Suppressor macrophage (primary cell): Measurements from ENCODE around the gene NAPA.

Experiments
- DNase-seq, 4 experiments: peaks; one replicate each; pipeline ENCODE4 v3.0.0-alpha.2; 2020 to 2022

Gene NAPA

GRCh38 chr19:47456721-47457474 lies 58.0 kb downstream of the NAPA start:
- no peak for DNase-seq

DNA sequence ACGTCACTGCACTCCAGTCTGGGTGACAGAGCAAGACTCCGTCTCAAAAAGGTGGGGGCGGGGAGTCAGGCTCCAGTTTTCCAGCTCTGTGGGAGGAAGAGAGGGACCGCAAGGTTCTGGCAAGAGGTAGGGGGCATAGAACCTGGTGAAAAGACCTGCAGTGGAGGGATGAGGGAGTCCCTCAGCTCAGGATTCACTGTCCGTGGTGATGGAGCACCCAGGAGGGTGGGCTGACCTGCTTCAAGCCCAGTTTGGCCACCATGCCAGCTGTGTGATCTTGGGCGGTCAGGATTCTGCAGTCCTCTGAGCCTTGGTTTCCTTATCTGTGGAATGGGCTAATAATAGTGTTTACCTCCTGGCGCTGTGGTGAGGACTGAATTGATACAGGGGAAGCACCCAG lies 64.4 kb downstream of the NAPA start:
- DNase-seq: no peak

DNA sequence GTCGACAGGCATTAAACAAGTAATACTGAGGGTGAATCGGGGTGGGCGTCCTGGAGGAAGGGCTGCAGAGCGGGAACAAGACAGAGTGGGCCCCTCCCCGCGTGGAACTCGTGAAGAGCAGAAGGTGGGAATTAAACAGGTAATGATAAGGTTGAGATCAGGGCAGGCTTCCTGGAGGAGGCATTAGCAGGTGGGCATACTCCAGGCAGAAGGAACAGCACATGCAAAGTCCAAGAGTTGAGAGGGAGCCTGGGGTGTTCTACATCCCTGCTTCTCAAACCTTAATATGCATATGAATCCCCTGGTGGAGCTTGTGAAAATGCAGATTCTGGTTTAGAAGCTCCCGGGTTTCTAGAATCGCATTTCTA lies 66.5 kb downstream of the NAPA start:
- DNase-seq: no peak

DNA sequence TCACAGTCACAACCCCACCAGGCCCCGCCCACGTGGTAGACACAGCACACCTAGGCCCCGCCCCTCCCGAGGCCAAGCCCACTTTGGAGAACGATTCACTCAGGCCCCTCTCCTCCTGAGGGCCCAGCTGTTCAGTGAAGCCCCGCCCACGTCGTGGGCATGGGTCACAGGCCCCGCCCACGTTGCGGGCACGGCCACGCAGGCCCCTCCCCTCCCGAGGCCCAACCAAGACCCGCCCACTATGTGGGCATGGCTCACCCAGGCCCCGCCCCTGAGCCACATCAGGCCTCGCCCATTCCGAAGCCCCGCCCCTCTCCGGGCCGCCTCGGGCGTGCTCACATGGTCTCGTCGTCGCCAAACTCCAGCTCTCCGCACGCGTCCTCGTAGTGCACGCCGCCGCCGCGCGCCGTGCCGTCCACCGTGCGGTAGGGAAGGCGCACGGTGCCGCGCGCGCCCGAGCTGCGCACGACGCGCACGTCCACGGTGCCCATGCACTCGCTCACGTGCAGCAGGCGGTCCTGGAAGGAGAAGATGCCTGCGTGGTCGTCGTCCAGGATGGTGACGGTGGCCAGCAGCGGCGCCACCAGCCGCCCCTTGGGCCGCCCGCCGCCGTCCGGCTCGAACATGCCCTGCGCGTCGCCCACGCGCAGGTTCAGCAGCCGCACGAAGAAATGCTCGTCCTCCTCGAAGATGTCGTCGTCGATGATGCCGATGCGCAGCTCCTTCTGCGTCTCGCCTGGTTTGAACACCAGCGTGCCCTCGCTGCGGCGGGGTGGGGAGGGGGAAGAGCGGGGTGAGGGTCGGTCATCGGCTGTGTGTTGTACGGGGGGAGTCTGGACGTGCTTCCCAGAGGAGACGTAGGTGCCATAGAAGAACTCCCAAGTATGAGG lies 67.1 kb downstream of the NAPA start:
- peak; percentile 51 to 66 (median 56) for DNase-seq

- peak in 3 of 4 experiments; percentile 23 to 48 (median 34) for DNase-seq
Observed at GRCh38 chr19:47446534-47447469, 68.1 kb downstream of the NAPA start.

DNA sequence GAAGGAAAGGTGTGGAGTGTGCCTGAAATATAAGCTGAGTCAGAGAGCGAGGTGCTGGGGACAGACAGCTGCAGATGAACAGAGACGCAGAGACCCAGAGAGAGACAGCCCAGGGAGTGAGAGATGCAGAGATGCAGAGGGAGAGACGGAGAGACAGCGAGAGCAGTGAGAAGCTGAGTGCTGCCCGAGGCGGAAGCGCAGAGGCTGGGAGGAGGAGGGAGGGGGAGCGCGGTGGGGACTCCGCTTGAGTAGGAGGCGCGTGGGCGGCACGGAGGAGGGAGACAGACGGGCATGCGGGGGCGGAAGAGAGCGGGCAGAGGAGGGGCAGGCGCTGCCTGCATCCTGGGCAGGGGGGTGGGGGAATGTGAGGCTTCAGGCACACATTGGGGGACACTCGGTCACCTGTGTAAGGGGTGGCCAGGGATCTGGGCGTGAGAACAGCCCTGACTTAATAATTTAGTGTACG lies 68.9 kb downstream of the NAPA start:
- DNase-seq: peak in 3 of 4 experiments; percentile 22 to 61 (median 53)

DNA sequence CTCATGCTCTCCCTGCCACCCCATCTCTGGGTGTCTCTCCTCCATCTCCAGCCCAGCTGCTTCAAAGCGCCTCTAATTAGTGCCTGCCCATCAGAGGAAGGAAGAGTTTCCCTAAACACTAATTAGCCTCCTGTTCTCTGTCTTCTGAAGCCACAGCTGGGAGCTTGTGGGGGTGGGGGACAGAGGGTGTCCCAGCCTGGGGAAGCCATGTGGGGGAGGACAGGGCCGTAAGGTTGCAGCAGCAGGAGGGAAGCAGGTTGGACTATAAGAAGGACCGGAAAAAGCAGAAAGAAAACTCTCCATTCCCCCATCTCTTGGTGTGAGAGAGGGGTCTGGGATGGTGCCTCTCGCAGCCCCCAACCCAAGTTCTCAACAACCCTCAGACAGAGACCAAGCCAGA lies 69.3 kb downstream of the NAPA start:
- DNase-seq: no peak

DNA sequence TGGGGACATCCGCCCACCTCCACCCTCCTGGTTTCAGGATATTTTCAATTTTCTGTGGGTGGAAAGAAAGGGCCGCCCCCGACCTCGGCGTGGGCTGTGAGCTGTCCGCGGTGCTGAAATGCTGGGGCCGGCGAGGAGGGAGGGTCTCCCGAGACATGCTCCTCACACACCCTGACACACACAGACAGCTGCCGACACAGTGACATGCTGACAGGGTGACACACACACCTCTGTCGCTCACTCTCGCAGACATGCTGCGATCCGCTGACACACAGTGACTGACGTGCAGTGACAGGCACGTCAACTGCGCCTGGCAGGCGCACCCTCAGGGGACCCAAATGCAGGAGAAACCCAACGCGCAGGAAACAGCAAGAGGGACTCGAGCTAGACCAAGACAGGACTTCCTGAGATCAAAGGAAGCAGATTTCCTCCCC lies 70.5 kb downstream of the NAPA start:
- DNase-seq: no peak

GRCh38 chr19:47443331-47443730 lies 71.5 kb downstream of the NAPA start:
- peak in 1 of 4 experiments; percentile 45 for DNase-seq

DNA sequence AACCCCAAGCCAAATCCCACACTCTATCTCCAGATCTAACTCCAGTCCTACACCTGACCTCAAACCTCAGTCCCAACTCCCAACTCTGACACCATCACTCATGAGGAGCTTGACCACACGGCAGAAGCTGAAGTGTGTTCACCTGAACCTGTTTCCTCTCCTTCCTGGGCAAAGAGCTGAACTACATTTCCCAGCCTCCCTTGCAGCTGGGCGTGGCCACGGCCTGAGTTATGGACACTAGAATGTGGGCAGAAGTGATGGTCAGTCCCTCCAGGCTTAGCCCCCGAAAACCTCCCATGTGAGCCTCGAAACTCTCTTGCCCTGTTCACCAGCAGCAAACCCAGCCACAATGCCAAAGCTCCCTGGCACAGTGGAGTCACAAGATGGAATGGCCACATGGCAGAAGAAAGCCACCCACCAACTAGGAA lies 76.1 kb downstream of the NAPA start:
- no peak for DNase-seq
